ENCODE data around the gene GABRE.

GABRE gene

GRCh38 chrX:151974336-151975227 lies at the start of gene GABRE:
TSS of gene GABRE (minus strand) at chrX:151974676. CDS start at chrX:151974625, 51 bp downstream.
- DNase-seq, result no peak

DNA sequence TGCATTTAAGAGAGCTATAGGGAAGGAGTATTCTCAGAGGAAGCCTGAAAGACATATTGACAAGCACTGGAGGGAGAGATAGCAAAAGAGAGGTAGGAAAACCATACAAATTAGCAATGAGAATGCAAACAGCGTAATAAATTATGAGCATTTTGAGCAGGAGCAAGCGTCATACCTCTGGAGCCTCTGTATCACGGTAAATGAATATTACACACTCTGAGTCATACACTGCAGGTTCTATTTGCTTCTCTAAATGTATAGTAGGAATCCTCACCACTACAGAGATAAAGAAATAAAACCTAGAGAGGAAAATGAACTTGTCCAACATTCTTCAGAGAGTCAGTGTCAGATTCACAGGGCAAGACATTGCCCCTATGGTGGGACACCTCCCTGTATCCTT lies 46.4 kb upstream of the GABRE start:
- no peak for DNase-seq

DNA sequence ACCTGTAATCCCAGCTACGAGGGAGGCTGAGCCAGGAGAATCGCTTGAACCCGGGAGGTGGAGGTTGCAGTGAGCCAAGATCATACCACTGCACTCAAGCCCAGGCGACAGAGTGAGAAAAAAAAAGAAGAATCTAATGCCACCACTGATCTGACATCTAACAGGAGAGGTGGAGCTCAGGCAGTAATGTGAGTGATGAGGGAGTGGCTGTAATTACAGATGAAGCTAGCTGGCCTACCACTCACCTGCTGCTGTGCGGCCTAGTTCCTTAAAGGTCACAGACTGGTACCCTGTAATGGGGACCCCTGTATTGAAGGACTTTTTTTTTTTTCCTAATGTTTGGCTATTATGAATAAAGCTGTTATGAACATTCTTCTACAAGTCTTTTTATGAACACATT lies 25.3 kb upstream of the GABRE start:
- no peak for DNase-seq

DNA sequence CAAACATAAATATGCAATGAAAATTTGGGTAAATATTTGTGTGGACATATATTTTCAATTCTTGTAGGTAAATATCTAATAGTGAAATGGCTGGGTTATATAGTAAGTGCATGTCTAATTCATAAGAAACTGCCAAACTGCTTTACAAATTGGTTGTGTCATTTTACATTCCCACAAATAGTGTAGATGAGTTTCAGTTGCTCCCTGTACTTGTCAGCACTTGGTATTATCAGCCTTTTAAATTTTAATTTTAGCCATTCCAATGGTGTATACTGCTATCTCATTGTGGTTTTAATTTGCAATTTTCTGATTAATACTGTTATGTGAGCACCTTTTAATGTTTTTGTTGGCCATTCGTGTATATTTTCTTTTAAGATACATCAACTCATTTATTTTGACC lies 23.1 kb upstream of the GABRE start:
- DNase-seq, result no peak

- DNase-seq, result no peak
Measured at GRCh38 chrX:151996347-151996746, 21.9 kb upstream of the GABRE start.

- no peak for DNase-seq
Measured at GRCh38 chrX:151994476-151994875, 20.0 kb upstream of the GABRE start.

- no peak for DNase-seq
Measured at GRCh38 chrX:151988706-151989299, 14.3 kb upstream of the GABRE start.

DNA sequence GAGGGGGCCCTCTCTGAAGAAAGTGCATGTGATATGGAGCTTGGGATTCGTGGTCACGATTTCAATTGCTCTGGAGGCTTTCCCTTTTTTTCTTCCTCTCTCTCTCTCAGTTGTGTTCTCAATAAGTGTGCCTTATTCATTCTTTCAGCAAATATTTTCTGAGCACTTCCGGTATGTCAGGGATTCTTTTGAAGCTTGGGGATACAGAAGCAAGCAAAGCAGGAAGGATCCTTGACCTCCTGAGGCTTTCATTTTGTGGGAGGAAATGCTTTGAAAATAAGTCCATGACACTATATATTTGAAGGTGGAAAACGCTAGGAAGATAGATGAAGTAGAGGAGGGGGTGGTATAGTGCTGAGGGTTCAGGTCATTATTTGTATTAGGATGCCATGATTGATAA lies 12.6 kb upstream of the GABRE start:
- DNase-seq, result no peak

- no peak for DNase-seq
Measured at GRCh38 chrX:151985955-151986354, 11.5 kb upstream of the GABRE start.

- DNase-seq, result no peak
Measured at GRCh38 chrX:151985531-151985930, 11.1 kb upstream of the GABRE start.

DNA sequence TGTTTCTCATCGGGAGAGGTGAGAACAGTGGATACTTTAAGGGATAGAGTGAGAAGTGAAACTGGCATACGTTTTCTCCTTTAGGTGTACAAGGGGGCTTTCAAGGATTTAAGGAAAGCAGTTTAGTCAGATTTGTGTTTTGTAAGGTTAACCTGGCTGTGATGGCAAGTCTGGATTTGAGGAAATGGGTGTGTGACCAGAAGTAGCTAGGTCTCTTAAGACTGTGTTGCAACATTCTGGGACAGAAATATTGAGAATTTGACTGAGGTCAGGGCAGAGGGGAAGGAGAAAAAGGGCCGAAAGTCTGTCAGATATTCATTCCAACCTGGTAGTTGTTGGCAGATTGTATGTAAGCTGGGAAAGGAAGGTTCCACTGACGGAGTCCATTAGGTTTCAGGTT lies 10.4 kb upstream of the GABRE start:
- no peak for DNase-seq

- no peak for DNase-seq
Measured at GRCh38 chrX:151984328-151984727, 9.9 kb upstream of the GABRE start.

- no peak for DNase-seq
Measured at GRCh38 chrX:151983186-151983585, 8.7 kb upstream of the GABRE start.

DNA sequence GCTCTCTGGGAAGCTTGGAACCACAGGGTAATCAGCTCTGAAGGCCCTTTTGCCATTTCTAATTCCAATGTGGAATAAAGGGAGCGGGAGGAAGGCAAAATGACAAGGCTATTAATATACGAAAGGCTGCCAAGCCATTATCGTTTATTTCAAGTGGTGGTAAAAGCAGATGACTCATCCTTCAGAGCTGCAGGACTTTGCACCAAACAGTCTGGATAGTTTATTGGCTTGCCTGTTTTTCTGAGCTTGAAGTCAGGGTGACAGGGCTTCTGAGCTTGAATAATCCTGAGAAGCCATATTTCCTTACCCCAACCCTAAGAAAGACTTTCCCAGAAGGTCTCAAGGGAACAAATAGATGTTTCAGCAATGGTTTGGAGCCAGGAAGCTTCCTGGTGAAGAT lies 7.7 kb upstream of the GABRE start:
- DNase-seq, result no peak

DNA sequence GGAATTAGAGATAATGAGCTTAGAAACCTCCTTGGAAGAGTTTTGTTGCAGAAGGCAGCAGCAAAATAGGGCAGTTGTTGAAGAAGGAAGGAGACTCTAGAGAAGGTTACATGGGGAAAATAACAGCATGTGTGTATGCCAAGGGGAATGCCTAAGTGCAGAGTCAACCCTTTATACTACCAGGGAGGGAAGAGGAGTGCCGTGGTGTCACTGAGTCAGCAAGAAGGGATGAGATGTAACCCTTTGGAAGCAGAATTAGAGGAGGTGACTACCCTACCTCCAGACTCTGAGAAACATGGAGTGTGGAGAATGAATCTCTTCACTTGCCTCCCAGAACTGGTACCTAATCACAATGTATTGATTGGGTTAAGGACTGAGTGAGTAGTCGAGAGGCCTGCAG lies 6.7 kb upstream of the GABRE start:
- no peak for DNase-seq

DNA sequence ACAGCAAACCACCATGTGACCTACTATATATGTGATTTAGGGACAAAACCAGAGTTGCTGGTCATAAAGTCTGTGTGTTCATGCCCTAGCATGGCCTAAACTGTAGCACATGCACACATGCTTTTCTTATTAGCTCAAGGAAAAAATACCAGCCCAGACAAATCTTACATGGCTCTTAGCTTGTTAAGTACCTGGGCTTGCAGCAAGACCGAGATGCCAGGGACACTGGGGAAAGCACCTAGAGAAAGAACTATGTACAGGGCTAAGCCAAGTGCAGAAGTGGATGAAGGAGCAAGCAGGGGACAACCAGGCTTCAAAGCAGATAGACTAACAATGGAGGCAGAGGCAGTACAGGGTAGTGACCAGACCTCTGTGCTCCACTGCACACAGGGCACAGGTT lies 3.4 kb upstream of the GABRE start:
- no peak for DNase-seq

- no peak for DNase-seq
Measured at GRCh38 chrX:151977009-151977408, 2.5 kb upstream of the GABRE start.

GRCh38 chrX:151975736-151976275 lies 1.3 kb upstream of the GABRE start:
- no peak for DNase-seq

- no peak for DNase-seq
Measured at GRCh38 chrX:151975228-151975593, 735 bp upstream of the GABRE start.

DNA sequence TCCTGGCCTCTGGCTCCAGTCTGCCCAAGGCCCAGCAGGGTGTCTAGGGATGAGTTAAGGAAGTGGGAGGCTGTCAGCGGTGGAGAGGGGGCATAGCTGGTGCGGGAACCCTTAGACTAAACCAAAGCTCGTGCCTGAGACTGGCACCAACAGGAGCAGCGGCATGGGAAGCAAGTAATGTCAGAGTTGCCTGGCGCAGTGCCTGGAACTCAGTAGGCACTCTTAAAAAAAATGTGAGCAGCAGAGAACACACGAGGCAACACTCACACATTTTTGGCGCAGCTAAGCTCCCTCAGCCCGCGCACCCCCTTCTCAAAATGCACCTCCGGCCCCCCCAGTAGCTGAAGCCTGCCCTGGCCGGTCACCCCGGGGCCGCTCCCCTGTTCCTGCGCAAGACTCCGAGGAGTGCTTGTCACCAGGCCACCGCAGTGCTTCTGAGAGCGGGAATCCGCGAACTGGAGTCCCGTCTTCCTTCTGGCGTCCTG lies 583 bp downstream of the GABRE start:
- DNase-seq, result no peak

DNA sequence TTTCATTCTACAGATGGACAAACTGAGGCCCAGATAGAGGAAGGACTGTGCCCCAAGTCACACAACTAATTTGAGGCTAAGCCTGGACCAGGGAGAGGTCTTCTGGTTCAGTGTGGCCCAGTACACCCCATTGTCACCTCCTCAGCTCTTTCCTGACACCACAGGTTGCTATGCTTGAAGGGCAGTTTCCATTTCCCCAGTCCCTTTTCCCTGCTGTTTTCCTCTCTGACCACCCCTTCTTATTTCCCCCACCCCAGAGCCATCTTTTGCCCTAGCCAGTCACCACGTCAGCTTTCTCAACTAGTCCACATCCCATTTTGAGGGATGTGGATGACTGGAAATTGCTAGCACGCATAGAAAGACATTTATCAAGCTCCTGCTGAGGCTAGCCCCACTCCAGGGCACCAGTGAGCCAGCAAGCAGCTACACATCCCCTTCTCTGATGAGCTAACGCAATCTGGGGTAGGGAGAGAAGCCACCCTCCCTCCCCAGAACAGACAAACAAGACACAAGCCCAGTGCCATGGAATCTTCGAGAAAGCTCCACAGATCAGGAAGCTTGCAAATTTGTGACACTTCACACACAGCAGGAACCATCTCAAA lies 1.3 kb downstream of the GABRE start:
- DNase-seq, result no peak

- DNase-seq, result no peak
Measured at GRCh38 chrX:151970661-151971060, 3.8 kb downstream of the GABRE start.

- DNase-seq, result no peak
Measured at GRCh38 chrX:151970027-151970426, 4.4 kb downstream of the GABRE start.

GRCh38 chrX:151966236-151966635 lies 8.2 kb downstream of the GABRE start:
- no peak for DNase-seq

Data from activated naive CD4-positive, alpha-beta T cell treated with Interleukin-2 at 50 U/mL for 16 hours (primary cell).